HG03045 (cell line): ENCODE data around the gene TENM4.

Experiments used
- ATAC-seq: cut with Tn5 transposase; IDR thresholded peaks from one replicate; pipeline ENCODE4 v1.9.1; 2021; ENCODE audit warnings: mild to moderate bottlenecking, moderate library complexity; ENCODE audit not compliant: unreplicated experiment

The TENM4 gene

DNA sequence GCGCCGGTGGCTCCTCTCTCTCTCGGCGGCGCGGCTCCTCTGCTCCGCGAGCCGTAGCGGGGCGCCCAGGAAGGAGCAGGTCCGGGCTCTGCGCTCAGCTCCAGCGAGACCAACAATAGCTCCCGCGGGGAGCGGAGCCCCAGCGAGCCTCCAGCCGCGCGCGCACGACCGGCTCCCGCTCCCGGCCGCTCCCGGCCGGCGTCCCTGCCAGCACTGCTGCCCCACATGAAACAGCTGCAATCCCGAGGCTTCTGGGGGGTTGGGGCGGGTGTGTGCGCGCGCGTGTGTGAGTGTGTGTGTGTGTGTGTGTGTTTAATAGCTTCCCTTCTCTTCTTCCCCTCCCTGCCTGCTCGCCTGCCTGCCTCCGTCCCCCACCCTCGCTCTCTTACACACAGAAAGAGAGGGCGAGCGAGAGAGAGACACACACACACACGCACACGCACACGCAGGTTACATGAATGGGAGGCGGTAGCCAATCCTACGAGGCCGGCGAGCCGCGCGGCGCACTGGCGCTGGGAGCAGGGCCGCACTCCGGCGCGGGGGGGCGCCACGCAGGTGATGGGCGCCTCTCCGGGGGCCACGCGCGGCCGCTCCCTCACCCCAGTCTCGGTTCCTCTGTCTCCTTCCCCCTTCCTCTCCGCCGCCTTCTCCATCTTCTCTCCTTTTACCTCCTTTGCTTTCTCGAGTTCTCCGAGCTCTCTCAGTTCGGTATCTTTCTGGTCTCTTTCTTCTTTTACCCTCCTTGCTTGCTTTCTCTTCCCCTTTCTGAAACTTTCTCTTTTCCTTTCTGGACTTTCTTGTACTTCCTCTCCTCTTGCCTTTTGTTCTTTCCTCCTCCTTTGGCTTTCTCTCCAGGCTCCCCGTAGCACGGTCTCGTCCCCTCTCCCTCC, at the start of gene TENM4:
TENM4 (minus strand) TSS at position 460 of the 890 bp plus-strand sequence. CDS start 371,086 bp downstream, outside the sequence.
- no peak for ATAC-seq

DNA sequence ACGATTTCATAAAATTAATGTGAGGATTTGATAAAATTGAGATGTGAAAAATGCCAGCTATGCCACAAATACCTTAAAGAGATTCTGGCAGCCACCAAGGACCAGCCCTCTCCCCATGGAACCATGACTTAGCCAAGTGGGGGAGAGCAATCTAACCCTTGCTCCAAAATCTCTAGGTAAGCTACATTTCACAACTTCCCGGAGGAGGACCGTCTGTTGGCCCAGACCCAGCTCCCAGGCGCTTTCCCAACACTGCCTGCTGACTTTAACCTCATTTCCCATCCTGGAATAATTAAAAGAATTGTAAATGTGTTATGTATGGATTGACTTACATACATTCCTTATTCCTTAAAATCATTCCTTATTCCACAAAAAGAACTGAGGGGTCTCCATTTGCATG, 47.5 kb upstream of the TENM4 start:
- ATAC-seq = no peak

DNA sequence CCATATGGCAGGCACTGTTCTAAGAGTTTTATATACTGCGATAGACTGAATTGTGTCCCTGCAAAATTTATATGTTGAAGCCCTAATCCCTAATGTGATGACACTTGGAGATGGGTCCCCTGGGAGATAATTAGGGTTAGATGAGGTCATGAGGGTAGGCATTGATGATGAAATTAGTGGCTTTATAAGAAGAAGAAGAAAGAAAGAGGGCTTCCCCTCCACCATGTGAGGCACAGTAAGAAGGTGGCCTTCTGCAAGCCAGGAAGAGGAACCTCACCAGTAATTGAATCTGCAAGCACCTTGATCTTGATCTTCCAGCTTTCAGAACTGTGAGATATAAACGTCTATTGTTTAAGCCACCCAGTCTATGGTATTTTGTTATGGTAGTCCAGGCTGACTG, 46.6 kb upstream of the TENM4 start:
- ATAC-seq = no peak

DNA sequence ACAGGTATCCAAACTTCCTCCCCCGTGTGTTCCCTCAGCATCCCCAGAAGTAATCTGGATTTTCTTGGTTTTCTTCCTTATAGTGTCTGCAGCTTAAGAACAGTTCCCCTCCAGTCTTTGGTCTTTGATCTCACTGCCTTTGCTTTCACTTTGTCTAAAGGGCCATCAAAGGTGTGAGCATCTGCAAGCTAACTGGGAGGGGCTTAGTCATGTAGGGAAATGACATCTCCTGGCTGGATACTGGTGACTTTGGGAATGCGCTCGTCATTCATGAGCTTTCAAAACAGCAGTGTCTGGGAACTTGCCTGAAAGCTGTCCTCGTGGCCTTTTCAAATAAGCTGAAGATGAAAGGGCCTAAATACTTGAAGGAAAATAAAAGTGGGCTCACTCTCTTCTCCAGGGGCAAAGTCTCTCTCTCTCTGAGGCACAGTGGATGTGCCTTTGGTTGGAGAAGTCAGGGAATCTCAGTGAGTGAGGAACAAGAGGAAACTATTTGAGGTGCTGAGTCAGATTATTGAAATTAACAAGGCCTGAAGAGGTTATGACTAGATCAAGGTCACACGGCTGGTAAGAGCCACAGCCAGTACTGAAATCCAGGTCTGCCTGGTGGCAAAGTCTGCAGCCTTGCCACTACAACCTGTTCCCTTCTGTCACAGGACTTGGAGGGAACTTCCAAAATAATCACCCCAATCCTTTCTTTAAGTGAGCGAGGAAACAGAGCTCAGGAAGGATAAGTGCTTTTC, 45.6 kb upstream of the TENM4 start:
- no peak for ATAC-seq

DNA sequence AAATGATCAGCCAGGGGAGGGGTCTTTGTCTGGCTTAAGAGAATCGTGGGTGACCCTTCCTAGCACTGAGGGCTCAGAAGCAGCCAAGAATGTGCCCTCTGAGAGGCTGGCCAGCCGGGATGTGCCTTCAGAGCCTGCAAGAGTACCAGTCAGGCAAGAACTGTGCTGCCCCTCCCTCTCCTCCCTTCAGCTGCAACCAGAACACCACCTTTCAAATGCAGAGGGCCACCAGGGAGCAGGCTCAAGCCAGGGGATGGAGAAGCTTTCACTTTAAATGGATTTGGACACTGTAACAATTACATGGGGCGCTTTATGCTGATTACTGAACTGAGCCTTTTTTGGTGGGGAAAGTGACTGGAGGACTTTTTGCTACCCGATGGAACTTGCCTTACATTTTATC, 44.9 kb upstream of the TENM4 start:
- no peak for ATAC-seq

DNA sequence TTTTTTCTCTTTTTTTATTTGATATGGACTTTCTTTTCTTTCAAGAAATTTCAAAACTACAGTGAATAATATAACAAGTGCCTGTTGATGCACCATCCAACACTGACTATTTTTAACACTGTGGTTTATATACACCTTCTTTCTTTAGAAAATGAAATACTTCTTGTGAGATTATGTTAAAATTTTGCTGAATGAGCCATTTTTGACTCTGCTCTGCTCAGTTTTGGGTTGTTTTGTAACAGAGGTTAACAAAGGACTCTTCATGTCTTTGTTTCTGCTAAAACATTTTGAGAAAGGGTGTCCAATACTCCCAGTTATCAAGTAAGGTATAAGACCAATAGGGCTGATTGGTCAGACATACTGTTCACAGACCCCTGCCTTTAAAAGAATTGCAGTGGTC, 44.0 kb upstream of the TENM4 start:
- ATAC-seq = no peak

DNA sequence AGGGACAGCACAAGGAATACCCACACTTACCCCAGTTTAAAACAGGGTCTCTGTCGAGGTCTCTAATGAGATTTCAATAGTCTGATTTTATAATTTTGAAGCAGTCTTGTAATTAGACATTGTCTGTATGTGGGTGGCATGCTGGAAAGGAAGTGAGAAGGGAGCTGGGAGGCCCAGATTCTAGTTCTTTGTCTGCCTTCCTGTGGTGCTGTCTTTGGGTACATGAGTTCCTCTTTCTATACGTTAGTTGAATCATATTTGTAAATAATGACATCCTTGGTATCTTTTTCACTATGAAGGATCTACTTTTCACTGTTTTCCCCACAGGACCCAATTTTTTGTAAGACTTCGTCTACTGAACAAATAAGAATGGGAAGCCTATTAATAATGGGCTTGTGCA, 42.0 kb upstream of the TENM4 start:
- peak; percentile 70 for ATAC-seq

DNA sequence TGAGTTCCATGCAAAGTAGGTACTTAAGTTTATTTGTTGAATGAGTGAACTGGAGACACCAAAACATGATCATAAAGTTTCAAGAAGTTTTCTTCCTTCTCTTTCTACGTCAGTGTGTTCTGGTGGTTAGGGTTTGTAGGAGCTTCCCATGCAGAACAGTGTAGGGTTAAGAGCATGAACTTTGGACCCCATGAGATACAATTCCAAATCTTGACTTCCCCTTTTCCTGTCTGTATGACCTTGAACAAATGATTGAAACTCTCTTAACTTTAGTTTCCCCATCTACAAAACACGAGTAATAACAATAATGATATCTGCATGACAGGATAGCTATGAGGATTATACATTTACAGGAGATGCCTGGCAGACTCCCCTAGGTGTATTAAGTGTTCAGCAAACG, 41.0 kb upstream of the TENM4 start:
- peak; percentile 59 for ATAC-seq

DNA sequence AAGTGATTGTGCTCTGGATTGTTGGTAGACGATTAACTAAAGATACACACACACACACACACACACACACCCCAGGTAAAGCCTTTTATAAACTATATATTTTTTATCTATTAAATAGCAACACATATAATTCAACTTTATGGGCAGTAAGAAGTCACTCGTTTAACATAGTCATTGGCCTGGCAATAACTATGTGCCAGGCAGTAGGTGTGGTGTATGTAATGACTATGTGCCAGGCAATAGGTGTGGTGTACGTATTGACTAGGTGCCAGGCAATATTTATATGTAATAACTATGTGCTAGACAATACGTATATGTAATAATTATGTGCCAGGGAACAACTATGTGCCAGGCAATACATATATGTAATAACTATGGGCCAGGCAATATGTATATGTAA, 40.0 kb upstream of the TENM4 start:
- no peak for ATAC-seq

DNA sequence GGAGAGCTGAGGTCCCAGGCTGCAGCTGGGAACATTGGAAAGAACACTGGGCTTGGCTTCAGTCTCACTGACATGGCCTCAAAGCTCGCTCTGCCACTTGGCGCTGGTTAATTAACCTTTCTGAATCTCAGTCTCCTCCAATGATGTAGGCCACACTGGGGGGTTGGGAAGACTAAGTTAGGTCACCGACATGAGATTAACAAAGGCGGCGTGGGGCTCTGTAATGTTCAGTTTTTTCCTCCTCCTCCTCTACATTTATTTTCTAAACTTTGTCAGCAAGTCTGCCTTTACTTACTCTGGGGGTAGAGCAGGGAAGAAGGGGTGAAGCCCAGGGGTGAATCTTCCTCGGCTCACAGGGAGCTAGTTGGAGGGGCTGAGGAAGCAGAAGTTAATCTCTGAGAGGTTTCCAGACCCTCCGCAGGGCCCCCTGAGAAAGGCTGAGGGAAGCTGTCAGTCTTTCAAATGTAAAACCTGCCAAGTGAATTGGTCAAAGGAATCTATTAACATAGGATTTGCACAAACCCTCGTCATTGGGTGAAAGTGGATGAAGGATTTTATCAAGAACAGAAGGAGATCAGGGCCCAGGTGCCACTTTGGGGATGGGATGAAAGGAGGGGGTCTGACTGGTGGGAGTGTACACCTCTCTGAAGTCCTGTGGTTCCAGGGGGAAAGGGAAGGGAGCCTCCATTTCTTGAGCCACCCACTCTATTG, 32.1 kb upstream of the TENM4 start:
- ATAC-seq = no peak

DNA sequence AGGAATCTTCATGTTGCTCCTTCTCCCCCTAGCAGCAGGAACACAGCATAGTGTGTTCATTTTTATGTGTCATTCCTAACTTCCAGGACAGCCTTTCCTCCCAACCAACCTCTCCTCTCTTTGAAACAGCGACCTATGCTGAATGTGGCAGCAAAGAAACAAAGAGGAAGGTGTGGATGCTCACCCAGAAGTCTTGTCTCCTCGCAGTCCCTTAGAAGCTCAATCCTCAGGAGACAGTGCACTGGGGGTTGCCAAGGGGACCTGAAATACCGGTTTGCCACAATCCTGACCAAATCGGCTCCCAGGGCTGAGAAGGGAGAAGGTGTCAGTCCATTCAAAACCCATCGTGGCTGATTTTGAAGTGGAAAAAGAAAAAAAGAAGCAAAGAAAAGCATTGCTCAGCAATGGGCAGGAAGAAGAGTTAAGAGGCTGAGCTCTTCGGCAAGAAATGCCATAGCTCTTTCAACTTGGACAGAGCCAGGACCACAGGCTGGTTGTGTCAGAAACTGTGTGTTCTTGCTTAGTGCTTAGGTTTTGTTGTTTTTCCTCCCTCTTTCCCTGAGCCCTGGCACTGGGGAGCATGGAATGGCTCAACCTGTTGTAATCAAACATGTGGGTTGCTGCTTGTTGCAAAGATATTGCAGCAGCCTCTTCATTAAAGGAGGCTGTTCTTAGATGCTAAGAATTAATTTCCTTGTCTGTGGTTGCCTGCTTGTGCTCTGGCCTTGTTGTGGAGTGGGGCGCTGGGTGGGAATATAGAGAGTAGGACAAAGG, 30.4 kb upstream of the TENM4 start:
- no peak for ATAC-seq

DNA sequence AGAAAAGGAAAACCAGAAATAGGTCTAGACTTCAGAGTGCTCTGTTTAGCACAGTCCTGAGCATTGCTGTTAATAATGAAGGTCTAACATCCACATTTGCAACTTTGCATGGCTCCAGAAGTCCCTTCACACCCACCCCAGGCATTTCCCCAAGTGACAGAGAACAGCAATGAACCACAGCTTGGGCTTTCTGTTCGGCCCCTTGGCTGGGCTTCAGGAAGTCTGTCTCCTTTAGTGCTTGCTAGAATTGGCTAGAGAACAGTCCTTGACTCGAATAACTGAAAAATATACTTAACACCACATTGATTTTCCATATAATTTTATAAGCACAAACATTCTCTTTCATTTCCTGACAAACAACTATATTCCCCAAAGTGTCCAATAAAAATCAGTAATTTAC, 29.3 kb upstream of the TENM4 start:
- ATAC-seq = no peak

DNA sequence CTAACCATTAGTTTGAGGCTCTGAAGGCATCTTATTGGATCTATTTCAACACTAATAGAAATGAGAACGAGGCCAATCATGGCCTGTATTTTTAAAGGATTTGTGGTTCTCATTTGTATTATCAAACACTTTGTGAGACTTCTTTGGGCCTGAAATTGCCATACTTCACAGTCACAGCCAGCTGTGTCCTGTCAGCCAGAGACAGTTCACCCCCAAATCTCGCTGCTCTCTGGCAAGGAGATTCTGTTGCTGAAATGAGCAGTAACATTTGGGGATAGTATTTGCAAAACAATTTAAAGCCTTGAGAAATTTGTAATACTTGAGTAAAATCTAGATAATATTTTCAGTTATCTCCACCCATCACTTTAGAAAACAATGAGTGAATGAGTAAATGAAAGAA, 26.9 kb upstream of the TENM4 start:
- no peak for ATAC-seq

DNA sequence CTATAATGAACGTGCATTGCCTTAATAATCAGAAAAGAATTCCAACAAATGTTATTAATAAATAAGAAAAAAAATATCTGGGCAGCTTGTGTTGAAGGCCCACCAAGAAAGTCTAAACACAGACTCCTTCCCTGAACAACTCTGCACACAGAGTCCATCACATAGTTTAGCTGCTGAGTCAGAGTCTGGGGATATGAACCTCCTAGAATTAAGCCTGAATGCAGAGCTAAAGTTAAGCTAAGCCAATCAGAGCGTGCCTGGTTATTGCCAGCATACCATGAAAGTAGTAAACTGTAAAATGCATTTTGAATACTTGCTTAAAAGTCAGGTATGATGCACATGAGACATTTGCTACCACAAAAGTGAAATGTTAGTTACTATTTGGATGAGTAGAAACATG, 25.6 kb upstream of the TENM4 start:
- no peak for ATAC-seq

DNA sequence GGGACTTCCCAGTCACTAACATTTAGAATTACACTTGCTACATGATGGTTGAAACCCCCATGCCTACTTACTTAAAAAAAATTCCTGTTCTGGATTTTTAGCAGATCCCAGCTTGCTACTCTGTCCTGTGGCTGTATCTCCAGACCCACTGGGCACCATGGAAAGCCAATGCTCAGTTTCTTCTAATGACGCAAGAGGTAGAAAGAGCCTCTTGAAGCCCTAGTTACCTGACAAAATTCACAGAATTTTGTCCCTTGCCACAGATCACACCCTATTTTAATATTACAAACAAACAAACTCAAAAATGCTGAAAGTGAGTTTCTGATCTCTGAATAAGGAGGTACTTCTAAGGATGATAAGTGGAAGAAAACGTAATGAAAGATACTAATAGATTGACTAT, 24.3 kb upstream of the TENM4 start:
- no peak for ATAC-seq

DNA sequence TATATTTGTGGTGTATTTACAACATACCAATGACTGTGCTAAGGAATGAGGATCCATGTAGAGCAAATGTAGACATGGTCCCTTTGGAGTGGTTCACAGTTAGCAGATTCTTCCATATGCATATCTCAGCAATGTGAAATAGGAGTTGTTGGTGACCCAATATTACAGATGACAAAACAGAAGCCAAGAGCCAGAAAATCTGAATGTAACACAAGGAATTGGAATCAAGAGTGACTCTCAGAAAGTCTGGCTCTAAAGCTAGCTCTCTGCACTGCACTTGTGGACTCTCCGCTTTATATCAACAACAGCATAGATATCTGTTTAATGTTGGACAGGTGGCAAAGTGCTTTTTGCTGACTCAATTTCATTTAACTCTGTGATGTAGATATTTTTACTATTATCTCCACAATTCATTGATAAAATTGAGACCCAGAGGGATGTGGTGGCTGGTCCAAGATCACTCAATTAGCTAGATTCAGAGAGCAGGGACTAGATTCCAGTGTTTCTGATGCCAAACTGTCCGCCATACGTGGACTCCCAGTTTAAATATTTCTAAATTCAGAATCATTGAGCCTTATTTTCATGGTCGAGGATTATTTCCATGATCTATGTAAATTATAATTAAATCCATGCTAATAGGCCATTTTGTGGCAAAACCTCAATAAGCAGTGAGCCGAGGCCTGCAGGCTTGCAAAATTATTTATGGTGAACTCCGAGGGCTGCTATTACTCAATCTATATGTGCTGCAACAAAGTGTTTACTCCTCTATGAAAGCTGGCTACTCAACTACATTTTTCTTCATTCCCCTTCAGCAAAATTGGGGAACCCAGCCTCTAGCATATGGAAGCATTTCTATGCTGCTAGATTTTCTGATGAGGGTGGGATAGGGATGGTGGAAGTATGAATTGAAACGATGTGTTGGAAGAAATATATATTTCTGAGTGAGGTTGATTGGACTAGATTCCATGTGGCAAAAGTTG, 21.1 kb upstream of the TENM4 start:
- ATAC-seq = no peak

DNA sequence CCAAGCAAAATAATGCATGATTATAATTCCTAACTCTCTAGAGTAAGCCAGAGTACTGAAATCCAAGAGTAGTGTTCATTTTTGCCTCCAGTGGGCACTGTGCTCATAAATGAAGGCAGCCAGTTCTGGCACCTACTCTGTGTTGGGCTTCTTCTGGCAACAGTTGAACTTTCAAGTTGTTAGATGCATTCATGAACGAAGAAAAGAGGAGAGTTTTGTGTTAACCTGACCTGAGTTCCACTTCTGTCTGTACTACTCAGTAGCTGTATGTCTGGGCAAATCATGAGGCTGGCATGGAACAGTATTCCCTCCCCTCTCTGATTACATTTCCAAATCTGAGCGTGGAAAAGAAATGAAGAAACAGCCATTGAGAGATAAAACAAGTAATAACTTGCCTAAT, 20.3 kb upstream of the TENM4 start:
- ATAC-seq = no peak

DNA sequence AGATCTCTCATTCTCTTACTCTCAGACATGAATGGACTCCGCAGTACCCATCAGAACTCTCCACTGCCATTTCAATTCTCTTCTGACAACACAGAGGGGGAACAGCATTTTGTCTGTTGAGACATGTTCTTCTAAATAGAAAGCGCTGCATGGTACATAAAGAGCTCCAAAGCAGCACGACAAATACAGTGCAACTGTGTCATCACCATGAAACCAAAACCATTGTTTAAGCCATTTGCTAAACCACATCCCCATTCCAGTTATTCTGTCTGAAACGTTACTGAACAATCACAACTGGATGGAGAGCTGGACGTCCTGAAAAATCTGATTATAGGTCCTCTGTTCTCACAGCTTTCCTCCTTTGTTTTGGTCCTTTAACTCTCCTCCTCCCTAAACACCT, 17.9 kb upstream of the TENM4 start:
- ATAC-seq = no peak

DNA sequence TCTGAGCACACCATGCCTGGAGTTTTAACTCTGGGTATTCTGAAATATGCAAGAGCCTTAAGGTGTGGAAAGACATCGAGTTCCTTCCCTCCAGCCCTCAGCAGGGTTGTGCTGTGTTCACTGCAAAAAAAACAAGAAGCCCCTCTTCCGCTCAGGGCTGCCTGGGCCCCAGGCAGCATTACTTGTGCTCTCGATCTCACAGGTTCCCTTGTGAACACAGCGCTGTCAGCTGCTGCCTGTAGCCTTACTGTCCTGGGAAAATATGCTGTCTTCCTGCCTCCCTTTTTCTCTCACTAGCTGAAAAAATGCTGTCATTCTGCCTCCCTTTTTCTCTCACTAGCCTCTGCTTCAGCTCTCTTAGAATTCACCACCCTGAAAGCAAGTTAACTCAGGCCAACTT, 15.7 kb upstream of the TENM4 start:
- no peak for ATAC-seq

DNA sequence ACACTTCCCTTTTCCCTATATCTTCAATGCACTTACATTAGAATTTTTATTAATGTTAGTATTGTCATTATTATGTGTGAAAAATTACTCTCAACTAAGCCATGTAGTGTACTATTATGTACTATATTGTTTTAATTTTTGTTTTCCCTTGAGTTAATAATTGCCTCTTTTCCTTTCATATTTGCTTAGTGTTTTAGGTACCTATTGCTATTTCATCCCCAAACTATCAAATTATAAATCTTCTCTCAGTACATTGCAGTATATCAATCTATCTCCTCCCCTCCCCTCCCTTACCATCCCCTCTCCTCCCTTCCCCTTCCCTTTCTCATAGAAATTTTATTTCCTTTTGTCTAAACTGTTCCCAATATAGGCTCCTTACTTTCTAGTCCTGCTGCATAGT, 12.8 kb upstream of the TENM4 start:
- no peak for ATAC-seq
